Measurements from ENCODE around the gene AUH. TPM values are rescaled to one million over a fixed set of nuclear protein-coding genes. Genes with fewer than 3 reads are reported as not detected.

Gene AUH
- polyA plus RNA-seq, 5 donors: 16.0 to 34.2 (median 27.4) TPM

DNA sequence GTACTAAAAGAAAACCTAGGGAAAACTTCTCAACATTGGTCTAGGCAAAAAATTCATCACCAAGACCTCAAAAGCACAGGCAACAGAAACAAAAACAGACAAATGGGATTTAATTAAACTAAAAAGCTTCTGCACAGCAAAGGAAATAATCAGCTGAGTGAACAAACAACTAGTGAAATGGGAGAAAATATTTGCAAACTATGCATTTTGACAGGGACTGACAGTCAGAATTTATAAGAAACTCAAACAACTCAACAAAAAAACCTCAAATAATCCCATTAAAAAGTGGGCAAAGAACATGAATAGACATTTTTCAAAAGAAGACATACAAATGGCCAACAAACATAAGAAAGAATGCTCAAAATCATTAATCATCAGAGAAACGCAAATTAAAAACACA lies 189.4 kb downstream of the AUH start:
- DNase-seq: no peak

DNA sequence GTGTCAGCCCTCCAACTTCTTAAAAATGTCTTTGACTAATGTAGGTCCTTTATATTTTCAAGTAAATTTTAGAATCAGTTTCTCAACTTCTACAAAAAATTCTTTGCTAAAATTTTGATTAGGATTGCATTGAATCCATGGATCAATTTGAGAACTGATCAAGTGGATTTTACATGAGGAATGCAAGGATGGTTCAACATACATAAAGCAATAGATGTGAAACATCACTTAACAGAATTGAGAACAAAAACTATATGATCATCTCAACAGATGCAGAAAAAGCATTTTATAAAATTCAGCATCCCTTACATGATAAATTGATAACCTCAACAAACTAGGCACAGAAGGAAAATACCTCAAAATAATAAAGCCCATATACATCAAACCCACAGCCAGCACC lies 190.8 kb downstream of the AUH start:
- no peak for DNase-seq

GRCh38 chr9:91166796-91167366 lies 194.8 kb downstream of the AUH start:
- DNase-seq: no peak

DNA sequence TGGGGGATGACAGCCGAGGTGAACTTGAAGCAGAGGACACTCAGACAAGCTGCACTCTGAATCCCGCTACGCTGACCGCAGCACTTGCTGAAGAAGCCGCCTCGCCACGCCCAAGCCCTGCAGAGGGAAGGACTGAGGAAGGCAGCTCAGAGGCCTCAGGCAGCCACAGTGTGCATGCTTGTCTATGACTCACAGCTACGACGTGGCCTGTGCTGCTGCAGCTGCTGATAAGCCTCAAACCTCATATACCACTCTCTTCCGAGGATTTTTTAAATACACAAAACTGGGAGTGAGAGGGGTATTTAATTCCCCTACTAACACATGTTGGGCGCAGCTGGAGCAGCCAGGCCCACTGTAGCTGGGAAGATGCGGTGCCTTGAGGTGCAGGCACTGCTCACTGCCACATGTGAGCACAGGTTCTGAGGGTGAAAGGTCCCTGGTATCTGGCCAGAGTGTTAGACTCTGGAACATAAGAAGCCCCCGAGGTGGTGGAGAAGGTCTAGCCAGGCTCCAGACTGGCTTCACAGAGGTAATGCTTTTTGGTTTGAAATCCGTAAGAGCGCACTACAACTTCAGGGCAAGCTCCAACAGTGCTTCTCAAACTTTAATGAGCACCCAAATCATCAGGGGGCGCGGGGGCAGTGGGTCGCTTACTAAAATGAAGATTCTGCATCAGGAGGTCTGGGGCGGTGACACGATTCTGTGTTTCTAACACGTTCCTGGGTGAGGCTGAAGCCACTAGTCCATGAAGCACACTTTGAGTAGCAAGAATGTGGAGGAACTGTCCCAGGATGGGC lies 196.8 kb downstream of the AUH start:
- no peak for DNase-seq

Other genes with a start within 250 kb of the AUH start
- gene NFIL3, start 61.9 kb upstream of the AUH start, polyA plus RNA-seq (ENCODE audit: insufficient read depth in 1 of 5, insufficient read length in 5 of 5, low replicate concordance in 1 of 5): 10 to 100 TPM; 39.4 to 48.8 (median 45.2) TPM